ENCODE measurements around the gene ZNF628.

The ZNF628 gene

GRCh38 chr19:55466241-55466614 is 10.2 kb upstream of the ZNF628 start:
- no peak for DNase-seq

GRCh38 chr19:55467236-55468053 is 9.0 kb upstream of the ZNF628 start:
- no peak for DNase-seq

GRCh38 chr19:55468054-55468393 is 8.4 kb upstream of the ZNF628 start:
- no peak for DNase-seq

GRCh38 chr19:55471266-55471665 is 5.2 kb upstream of the ZNF628 start:
- no peak for DNase-seq

- DNase-seq: no peak
Measured at GRCh38 chr19:55472463-55472862, 4.0 kb upstream of the ZNF628 start.

GRCh38 chr19:55473225-55474012 is 3.0 kb upstream of the ZNF628 start:
- DNase-seq: no peak

- no peak for DNase-seq
Measured at GRCh38 chr19:55474269-55475265, 1.9 kb upstream of the ZNF628 start.

- DNase-seq: no peak
Measured at GRCh38 chr19:55477905-55478304, 1.5 kb downstream of the ZNF628 start.

- no peak for DNase-seq
Measured at GRCh38 chr19:55478364-55478763, 1.9 kb downstream of the ZNF628 start.

- DNase-seq: no peak
Measured at GRCh38 chr19:55479045-55479444, 2.6 kb downstream of the ZNF628 start.

- DNase-seq: no peak
Measured at GRCh38 chr19:55479451-55480230, 3.2 kb downstream of the ZNF628 start.

- DNase-seq: no peak
Measured at GRCh38 chr19:55481148-55481793, 4.9 kb downstream of the ZNF628 start.

GRCh38 chr19:55481794-55482155 is 5.4 kb downstream of the ZNF628 start:
- DNase-seq: no peak

- DNase-seq: no peak
Measured at GRCh38 chr19:55482156-55482961, 5.9 kb downstream of the ZNF628 start.

- DNase-seq: no peak
Measured at GRCh38 chr19:55482967-55483705, 6.7 kb downstream of the ZNF628 start.

- no peak for DNase-seq
Measured at GRCh38 chr19:55483706-55484592, 7.5 kb downstream of the ZNF628 start.

- no peak for DNase-seq
Measured at GRCh38 chr19:55484593-55485438, 8.4 kb downstream of the ZNF628 start, which contains the start of gene NAT14. NAT14 (plus strand) TSS chr19:55485188; CDS start chr19:55485709, 521 bp downstream.

- no peak for DNase-seq
Measured at GRCh38 chr19:55485439-55486011, 9.1 kb downstream of the ZNF628 start.

Measured in NCI-H446 treated with DMSO at 0.1 percent for 48 hours (cell line).